Hepatocyte (in vitro differentiated cells): ENCODE data around the gene EGLN3.

Experiments used
- EZH2 ChIP-seq: fragments of 200-600 bp; sonication (generic); IDR thresholded peaks from 2 replicates; pipeline ENCODE4 v1.6.1; 2016; ENCODE audit warnings: antibody characterized with exemption, mild to moderate bottlenecking, borderline replicate concordance
- EZH2phosphoT487 ChIP-seq: fragments of 200-600 bp; sonication (generic); IDR thresholded peaks from one replicate; pipeline ENCODE4 v1.6.1; 2018; ENCODE audit warnings: antibody characterized with exemption, mild to moderate bottlenecking, low read depth, moderate library complexity; ENCODE audit not compliant: unreplicated experiment, severe bottlenecking
- TF ChIP-seq, protein P1 (sequence below): fragments of 200-600 bp; sonication (generic); IDR thresholded peaks from 2 replicates; pipeline ENCODE4 v1.5.1; 2016; ENCODE audit warnings: antibody characterized with exemption, mild to moderate bottlenecking; ENCODE audit not compliant: poor library complexity

GRCh38 chr14:33972583-33973081 is 21.8 kb upstream of the EGLN3 start:
- TF ChIP-seq, protein P1, sequence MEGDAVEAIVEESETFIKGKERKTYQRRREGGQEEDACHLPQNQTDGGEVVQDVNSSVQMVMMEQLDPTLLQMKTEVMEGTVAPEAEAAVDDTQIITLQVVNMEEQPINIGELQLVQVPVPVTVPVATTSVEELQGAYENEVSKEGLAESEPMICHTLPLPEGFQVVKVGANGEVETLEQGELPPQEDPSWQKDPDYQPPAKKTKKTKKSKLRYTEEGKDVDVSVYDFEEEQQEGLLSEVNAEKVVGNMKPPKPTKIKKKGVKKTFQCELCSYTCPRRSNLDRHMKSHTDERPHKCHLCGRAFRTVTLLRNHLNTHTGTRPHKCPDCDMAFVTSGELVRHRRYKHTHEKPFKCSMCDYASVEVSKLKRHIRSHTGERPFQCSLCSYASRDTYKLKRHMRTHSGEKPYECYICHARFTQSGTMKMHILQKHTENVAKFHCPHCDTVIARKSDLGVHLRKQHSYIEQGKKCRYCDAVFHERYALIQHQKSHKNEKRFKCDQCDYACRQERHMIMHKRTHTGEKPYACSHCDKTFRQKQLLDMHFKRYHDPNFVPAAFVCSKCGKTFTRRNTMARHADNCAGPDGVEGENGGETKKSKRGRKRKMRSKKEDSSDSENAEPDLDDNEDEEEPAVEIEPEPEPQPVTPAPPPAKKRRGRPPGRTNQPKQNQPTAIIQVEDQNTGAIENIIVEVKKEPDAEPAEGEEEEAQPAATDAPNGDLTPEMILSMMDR, result no peak
- TF ChIP-seq EZH2, result no peak
- no peak for TF ChIP-seq EZH2phosphoT487
